RWPE1 (cell line): Measurements from ENCODE around the gene STEAP3.

Source experiments
- CTCF ChIA-PET: fragments of 350-600 bp; sonication (Branson Sonifier 250); formaldehyde crosslinking; extraction: SDS; loops from one replicate; lab custom pipeline; 2021; lab: Yijun Ruan, JAX
- POLR2A ChIA-PET: fragments of 400-600 bp; formaldehyde crosslinking; extraction: SDS; loops from one replicate; lab custom pipeline; 2020; ENCODE audit warnings: antibody characterized with exemption; ENCODE audit not compliant: low non-redundant PET; lab: Yijun Ruan, JAX
- DNase-seq: peaks from one replicate; pipeline ENCODE4 v3.0.0; 2012; ENCODE audit warnings: low spot score
- H3K27ac ChIP-seq: fragments of 450-650 bp; 2 replicates; pipeline ENCODE4 v1.5.1; 2017
- TF ChIP-seq, protein P1 (sequence below): fragments of 450-650 bp; conservative IDR thresholded peaks from 2 replicates; pipeline ENCODE4 v1.5.1; 2017; ENCODE audit warnings: low read depth, mild to moderate bottlenecking

STEAP3 gene

DNA sequence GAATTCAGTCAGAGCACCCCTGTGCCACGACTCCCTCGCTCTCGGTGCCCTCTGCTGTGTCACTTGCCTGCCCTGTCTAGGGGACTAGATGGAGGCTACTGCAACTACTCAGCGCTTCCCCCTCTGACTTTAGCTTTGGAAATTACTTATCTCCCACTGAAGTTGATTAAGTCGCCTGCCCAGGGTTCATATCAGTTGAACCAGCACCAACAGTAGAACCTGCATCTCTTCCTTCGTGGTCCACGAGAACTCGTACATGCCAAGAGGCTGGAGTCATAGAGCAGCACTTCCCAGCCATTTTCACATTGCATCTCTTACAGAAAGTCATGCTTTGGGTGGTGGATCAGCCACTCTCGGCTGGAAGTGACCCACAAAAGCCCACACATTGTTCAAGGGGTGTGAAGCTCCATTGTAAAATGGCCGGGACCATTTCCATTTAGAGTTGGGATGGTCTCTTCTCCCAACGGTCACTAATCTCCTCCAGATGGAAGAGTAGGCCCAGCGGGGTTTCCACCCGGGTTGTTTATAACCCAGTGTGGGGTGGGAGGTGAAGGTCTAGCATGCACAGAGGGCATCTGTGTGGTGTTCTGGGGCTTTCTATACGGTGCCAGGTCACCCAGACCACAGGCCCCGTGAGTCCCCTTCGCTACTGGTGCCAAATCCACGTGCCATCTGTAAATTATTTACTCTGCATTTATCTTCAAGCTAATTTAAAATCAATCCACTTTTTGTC is 38.0 kb downstream of the STEAP3 start:
- no peak overlapping the region for H3K27ac ChIP-seq
- TF ChIP-seq, protein P1, sequence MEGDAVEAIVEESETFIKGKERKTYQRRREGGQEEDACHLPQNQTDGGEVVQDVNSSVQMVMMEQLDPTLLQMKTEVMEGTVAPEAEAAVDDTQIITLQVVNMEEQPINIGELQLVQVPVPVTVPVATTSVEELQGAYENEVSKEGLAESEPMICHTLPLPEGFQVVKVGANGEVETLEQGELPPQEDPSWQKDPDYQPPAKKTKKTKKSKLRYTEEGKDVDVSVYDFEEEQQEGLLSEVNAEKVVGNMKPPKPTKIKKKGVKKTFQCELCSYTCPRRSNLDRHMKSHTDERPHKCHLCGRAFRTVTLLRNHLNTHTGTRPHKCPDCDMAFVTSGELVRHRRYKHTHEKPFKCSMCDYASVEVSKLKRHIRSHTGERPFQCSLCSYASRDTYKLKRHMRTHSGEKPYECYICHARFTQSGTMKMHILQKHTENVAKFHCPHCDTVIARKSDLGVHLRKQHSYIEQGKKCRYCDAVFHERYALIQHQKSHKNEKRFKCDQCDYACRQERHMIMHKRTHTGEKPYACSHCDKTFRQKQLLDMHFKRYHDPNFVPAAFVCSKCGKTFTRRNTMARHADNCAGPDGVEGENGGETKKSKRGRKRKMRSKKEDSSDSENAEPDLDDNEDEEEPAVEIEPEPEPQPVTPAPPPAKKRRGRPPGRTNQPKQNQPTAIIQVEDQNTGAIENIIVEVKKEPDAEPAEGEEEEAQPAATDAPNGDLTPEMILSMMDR, result no peak
- POLR2A ChIA-PET, result no interaction called here
- DNase-seq, result no peak
- CTCF ChIA-PET, result no interaction called here

DNA sequence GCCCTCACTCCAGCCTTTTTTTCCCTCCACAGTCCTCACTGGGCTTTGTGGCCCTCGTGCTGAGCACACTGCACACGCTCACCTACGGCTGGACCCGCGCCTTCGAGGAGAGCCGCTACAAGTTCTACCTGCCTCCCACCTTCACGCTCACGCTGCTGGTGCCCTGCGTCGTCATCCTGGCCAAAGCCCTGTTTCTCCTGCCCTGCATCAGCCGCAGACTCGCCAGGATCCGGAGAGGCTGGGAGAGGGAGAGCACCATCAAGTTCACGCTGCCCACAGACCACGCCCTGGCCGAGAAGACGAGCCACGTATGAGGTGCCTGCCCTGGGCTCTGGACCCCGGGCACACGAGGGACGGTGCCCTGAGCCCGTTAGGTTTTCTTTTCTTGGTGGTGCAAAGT is 39.4 kb downstream of the STEAP3 start:
- no peak overlapping the region for H3K27ac ChIP-seq
- DNase-seq, result no peak
- ChIA-PET POLR2A (no interaction called here), CTCF (no interaction called here)
- TF ChIP-seq, protein P1, result no peak

DNA sequence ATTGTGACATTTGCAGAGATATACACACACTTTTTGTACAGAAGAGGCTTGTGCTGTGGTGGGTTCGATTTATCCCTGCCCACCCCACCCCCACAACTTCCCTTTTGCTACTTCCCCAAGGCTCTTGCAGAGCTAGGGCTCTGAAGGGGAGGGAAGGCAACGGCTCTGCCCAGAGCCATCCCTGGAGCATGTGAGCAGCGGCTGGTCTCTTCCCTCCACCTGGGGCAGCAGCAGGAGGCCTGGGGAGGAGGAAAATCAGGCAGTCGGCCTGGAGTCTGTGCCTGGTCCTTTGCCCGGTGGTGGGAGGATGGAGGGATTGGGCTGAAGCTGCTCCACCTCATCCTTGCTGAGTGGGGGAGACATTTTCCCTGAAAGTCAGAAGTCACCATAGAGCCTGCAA is 40.0 kb downstream of the STEAP3 start:
- no peak overlapping the region for H3K27ac ChIP-seq
- POLR2A ChIA-PET, result no interaction called here
- CTCF ChIA-PET, result interaction anchor here (0.6 kb wide), 1 partner anchor 89 kb away, joined by 3 read pairs; no protein-coding TSS in a partner anchor
- TF ChIP-seq, protein P1, result no peak
- DNase-seq, result no peak

DNA sequence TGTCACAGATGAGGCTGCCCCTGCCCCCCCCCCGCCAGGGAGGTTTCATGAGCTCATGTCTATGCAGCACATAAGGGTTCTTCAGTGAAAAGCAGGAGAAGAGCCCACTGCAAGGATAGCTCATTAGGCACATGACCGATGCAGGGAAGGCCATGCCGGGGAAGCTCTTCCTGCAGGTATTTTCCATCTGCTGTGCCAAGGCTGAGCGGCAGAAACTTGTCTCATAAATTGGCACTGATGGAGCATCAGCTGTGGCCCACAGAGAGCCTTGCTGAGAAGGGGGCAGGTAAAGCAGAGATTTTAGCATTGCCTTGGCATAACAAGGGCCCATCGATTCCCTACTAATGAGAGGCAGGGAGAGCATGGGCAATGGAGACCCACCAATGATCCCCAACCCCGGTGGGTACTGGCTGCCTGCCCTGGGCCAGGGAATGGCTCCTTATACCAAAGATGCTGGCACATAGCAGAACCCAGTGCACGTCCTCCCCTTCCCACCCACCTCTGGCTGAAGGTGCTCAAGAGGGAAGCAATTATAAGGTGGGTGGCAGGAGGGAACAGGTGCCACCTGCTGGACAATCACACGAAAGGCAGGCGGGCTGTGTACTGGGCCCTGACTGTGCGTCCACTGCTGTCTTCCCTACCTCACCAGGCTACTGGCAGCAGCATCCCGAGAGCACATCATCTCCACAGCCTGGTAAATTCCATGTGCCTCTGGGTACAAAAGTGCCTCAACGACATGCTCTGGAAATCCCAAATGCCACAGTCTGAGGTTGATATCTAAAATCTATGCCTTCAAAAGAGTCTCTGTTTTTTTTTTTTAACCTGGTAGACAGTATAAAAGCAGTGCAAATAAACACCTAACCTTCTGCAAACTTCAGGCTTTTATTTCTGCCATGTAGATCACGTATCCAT is 41.4 kb downstream of the STEAP3 start:
- H3K27ac ChIP-seq, result no peak overlapping the region
- ChIA-PET POLR2A (interaction anchor here (0.6 kb wide), 1 partner anchor 9 kb away, joined by 3 read pairs; no protein-coding TSS in a partner anchor), CTCF (interaction anchor here (0.6 to 1.1 kb wide), 10 partner anchors 8 to 1777 kb away, joined by 3 to 4 read pairs (median 3); partner anchors contain the start of gene STEAP3)
- TF ChIP-seq, protein P1, result peak; percentile 85
- peak; percentile 61 for DNase-seq

DNA sequence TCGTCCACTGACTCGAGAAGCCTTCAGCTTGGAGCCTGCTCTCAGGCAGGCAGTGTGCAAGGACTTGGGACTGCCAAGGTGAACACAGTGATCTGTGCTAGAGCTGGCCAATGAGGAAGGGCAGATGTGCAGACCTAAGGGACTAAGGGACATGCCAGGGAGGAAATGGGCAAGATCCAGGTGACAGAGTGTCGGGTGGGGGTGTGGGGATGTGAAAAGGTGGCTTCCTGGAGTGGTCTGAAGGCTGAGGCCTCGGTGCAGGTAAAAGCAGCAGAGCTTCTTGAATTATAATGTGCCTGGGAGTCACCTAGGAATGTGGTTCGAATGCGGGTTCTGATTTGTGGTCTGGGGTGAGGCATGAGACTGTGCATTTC is 42.0 kb downstream of the STEAP3 start:
- no peak for DNase-seq
- TF ChIP-seq, protein P1, result no peak
- H3K27ac ChIP-seq, result no peak overlapping the region
- ChIA-PET POLR2A (no interaction called here), CTCF (interaction anchor here (0.6 to 0.9 kb wide), 3 partner anchors 235 to 384 kb away, joined by 3 read pairs; no protein-coding TSS in a partner anchor)

DNA sequence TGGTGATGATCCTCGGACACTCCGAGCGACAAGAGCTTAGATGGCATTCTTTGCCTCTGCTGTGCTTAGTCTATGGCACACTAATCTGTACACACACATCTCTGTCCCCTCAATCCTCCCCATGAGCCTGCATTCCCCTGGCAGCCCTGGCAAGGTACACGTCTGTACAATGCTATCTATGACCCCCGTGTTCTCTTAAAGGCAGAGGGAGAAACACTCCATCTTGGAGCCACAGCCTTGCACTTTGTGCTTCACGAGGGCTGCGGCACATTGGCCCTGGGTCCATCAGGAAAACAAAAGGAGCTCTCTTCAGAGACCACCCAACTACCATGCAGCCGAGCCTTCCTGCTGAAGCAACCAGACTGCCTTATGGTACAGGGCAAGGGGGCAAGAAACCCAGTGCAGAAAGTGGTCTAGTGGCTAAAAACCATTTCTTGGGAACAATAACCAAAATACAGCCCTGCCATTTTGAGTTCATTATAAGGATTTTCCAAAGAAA is 42.5 kb downstream of the STEAP3 start:
- no peak for DNase-seq
- ChIA-PET POLR2A (no interaction called here), CTCF (interaction anchor here (0.6 to 0.9 kb wide), 5 partner anchors 10 to 843 kb away, joined by 3 read pairs; no protein-coding TSS in a partner anchor)
- H3K27ac ChIP-seq, result no peak overlapping the region
- TF ChIP-seq, protein P1, result no peak
